Erythroblast (primary cell): ENCODE results near the gene PDCD5.

Source experiments
- GATA1 ChIP-seq: IDR thresholded peaks from 2 replicates; pipeline ENCODE4 v1.6.1; 2011; ENCODE audit warnings: low read depth, mild to moderate bottlenecking, control low read depth, low read length, moderate library complexity
- POLR2A ChIP-seq: IDR thresholded peaks from 2 replicates; pipeline ENCODE4 v1.6.1; 2011; ENCODE audit warnings: mild to moderate bottlenecking, low read length

DNA sequence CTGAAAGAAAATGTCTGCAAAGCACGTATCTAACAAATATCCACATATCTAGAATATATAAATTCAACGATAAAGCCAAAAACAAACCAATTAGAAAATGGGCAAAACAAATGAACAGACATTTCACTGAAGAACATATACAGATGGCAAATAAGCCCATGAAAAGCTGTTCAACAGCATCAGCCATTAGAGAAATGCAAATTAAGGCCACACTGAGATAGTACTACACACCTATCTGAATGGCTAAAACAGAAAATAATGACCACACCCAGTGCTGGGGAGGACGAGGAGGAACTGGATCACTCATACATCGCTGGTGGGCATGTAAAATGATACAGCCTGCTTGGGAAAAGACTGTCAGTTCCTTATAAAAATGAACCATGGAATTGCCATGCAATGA lies 32.0 kb downstream of the PDCD5 start:
- TF ChIP-seq POLR2A (no peak), GATA1 (no peak)
